ENCODE data around the gene KCNG1. TPM values are rescaled to one million over a fixed set of nuclear protein-coding genes. Genes with fewer than 3 reads are reported as not detected.

Gene KCNG1
- total and polyA plus RNA-seq, 2 experiments from 2014 or later, result 26.1 to 45.8 TPM

- peaks cover 5% of the 10 kb centered on the region for H3K4me1 ChIP-seq (ENCODE audit: insufficient read depth)
- WGBS (ENCODE audit: low lambda C conversion rate, missing lambda C conversion rate), result 83% methylated on average over 7 of the region's 7 CpGs
- H4K20me1 ChIP-seq (ENCODE audit: insufficient read depth, poor library complexity, severe bottlenecking), result no peaks in the 10 kb centered on the region
- no peaks in the 10 kb centered on the region for H3K36me3 ChIP-seq (replicated peaks; ENCODE audit: insufficient read depth, low read depth)
- no peaks in the 10 kb centered on the region for H3K9me3 ChIP-seq (ENCODE audit: low read depth)
- no peak overlapping the region for H3K4me3 ChIP-seq
- DNase-seq (ENCODE audit: low spot score), result no peak
- no peak overlapping the region for H3K4me2 ChIP-seq
- H3K9me2 ChIP-seq (replicated peaks; ENCODE audit: insufficient read depth), result no peaks in the 10 kb centered on the region
- TF ChIP-seq, protein P1, sequence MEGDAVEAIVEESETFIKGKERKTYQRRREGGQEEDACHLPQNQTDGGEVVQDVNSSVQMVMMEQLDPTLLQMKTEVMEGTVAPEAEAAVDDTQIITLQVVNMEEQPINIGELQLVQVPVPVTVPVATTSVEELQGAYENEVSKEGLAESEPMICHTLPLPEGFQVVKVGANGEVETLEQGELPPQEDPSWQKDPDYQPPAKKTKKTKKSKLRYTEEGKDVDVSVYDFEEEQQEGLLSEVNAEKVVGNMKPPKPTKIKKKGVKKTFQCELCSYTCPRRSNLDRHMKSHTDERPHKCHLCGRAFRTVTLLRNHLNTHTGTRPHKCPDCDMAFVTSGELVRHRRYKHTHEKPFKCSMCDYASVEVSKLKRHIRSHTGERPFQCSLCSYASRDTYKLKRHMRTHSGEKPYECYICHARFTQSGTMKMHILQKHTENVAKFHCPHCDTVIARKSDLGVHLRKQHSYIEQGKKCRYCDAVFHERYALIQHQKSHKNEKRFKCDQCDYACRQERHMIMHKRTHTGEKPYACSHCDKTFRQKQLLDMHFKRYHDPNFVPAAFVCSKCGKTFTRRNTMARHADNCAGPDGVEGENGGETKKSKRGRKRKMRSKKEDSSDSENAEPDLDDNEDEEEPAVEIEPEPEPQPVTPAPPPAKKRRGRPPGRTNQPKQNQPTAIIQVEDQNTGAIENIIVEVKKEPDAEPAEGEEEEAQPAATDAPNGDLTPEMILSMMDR (IDR thresholded peaks at IDR 0.05; ENCODE audit: poor library complexity), result no peak
- TF ChIP-seq EZH2phosphoT487 (IDR thresholded peaks at IDR 0.05; ENCODE audit: low read depth, severe bottlenecking, unreplicated experiment), result no peak
- TF ChIP-seq EZH2 (IDR thresholded peaks at IDR 0.05; ENCODE audit: borderline replicate concordance), result no peak
- peaks cover 3% of the 10 kb centered on the region for H3K27me3 ChIP-seq
- H2AFZ ChIP-seq, result no peak overlapping the region
- no peaks in the 10 kb centered on the region for H3K79me2 ChIP-seq
- no peak overlapping the region for H3K27ac ChIP-seq
These were observed 14.1 kb upstream of the KCNG1 start for GRCh38 chr20:51036827-51037531.

DNA sequence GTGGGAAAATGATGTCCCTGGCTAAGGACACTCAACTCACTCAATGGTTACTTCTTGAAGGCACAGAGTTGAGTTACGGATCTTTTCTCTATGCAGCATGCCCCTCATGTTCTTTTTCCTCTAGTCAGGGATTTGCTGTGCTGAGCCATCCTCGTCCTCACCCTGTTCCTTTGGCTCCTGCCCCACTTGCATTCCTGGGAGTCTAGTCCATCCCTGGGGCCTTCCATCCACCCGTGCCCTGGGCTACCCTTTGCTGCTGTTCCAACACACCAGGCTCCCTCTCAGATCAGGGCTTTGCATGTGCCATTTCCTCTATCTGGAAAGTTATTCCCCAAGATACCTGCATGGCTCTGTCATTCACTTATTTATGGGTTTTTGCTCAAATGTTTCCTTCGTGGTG, 13.3 kb upstream of the KCNG1 start:
- Histone ChIP-seq H3K4me3 (no peak overlapping the region), H3K9me2 (replicated peaks; ENCODE audit: insufficient read depth) (no peaks in the 10 kb centered on the region), H3K36me3 (replicated peaks; ENCODE audit: insufficient read depth, low read depth) (no peaks in the 10 kb centered on the region), H3K4me1 (ENCODE audit: insufficient read depth) (peaks cover 5% of the 10 kb centered on the region), H4K20me1 (ENCODE audit: insufficient read depth, poor library complexity, severe bottlenecking) (no peaks in the 10 kb centered on the region), H3K27ac (no peak overlapping the region), H2AFZ (no peak overlapping the region), H3K79me2 (no peaks in the 10 kb centered on the region), H3K9me3 (ENCODE audit: low read depth) (no peaks in the 10 kb centered on the region), H3K4me2 (no peak overlapping the region), H3K27me3 (no peaks in the 10 kb centered on the region)
- 93% methylated on average over 4 of the region's 4 CpGs for WGBS (ENCODE audit: low lambda C conversion rate, missing lambda C conversion rate)
- TF ChIP-seq, protein P1 (IDR thresholded peaks at IDR 0.05; ENCODE audit: poor library complexity), result no peak
- TF ChIP-seq EZH2 (IDR thresholded peaks at IDR 0.05; ENCODE audit: borderline replicate concordance), result no peak
- TF ChIP-seq EZH2phosphoT487 (IDR thresholded peaks at IDR 0.05; ENCODE audit: low read depth, severe bottlenecking, unreplicated experiment), result no peak
- DNase-seq (ENCODE audit: low spot score), result no peak

- Histone ChIP-seq H3K36me3 (replicated peaks; ENCODE audit: insufficient read depth, low read depth) (no peaks in the 10 kb centered on the region), H3K4me1 (ENCODE audit: insufficient read depth) (peaks cover 5% of the 10 kb centered on the region), H3K4me3 (no peak overlapping the region), H4K20me1 (ENCODE audit: insufficient read depth, poor library complexity, severe bottlenecking) (no peaks in the 10 kb centered on the region), H3K4me2 (no peak overlapping the region), H3K79me2 (no peaks in the 10 kb centered on the region), H3K27ac (no peak overlapping the region), H3K9me2 (replicated peaks; ENCODE audit: insufficient read depth) (no peaks in the 10 kb centered on the region), H2AFZ (no peak overlapping the region), H3K27me3 (peaks cover 10% of the 10 kb centered on the region), H3K9me3 (ENCODE audit: low read depth) (no peaks in the 10 kb centered on the region)
- DNase-seq (ENCODE audit: low spot score), result no peak
- no peak for TF ChIP-seq EZH2phosphoT487 (IDR thresholded peaks at IDR 0.05; ENCODE audit: low read depth, severe bottlenecking, unreplicated experiment)
- no peak for TF ChIP-seq EZH2 (IDR thresholded peaks at IDR 0.05; ENCODE audit: borderline replicate concordance)
- TF ChIP-seq, protein P1 (IDR thresholded peaks at IDR 0.05; ENCODE audit: poor library complexity), result no peak
- WGBS (ENCODE audit: low lambda C conversion rate, missing lambda C conversion rate), result 70% methylated on average over 9 of the region's 9 CpGs
These were observed 12.2 kb upstream of the KCNG1 start for GRCh38 chr20:51034988-51035656.

Data from hepatocyte (in vitro differentiated cells).